ENCODE results near the gene VASN.
"Not testable (repeated sequence)": the region's sequence is repeated elsewhere in the genome, so short reads cannot be mapped to it uniquely, and the experiment has no call there.

VASN gene

GRCh38 chr16:4341250-4341649, 30.4 kb upstream of the VASN start:
- ChIA-PET POLR2A (ENCODE audit: low non-redundant PET) (interaction anchor here (0.6 kb wide), 1 partner anchor 380 kb away, joined by 4 read pairs; no protein-coding TSS in a partner anchor), CTCF (interaction anchor here (0.6 to 2.2 kb wide), 4 partner anchors 11 to 62 kb away, joined by 3 to 7 read pairs (median 4); no protein-coding TSS in a partner anchor)
- no peak for TF ChIP-seq CTCF (conservative IDR thresholded peaks at IDR 0.05; ENCODE audit: low read depth)
- peak overlapping the region; percentile 71 for H3K27ac ChIP-seq
- no peak for DNase-seq (ENCODE audit: low spot score)

GRCh38 chr16:4342866-4343744, 28.5 kb upstream of the VASN start:
- ChIA-PET CTCF (no interaction called here), POLR2A (ENCODE audit: low non-redundant PET) (no interaction called here)
- no peak for TF ChIP-seq CTCF (conservative IDR thresholded peaks at IDR 0.05; ENCODE audit: low read depth)
- no peak for DNase-seq (ENCODE audit: low spot score)
- peak overlapping the region; percentile 38 for H3K27ac ChIP-seq

GRCh38 chr16:4344300-4344982, 27.2 kb upstream of the VASN start:
- CTCF ChIA-PET; POLR2A ChIA-PET (ENCODE audit: low non-redundant PET); DNase-seq (ENCODE audit: low spot score): not testable (repeated sequence)
- peak overlapping the region; percentile 71 for H3K27ac ChIP-seq

- ChIA-PET POLR2A (ENCODE audit: low non-redundant PET) (no interaction called here), CTCF (interaction anchor here (0.5 kb wide), 1 partner anchor 211 kb away, joined by 4 read pairs; the partner anchor contains the start of gene C16orf96)
- H3K27ac ChIP-seq, result peak overlapping the region; percentile 71
- TF ChIP-seq CTCF (conservative IDR thresholded peaks at IDR 0.05; ENCODE audit: low read depth), result no peak
- no peak for DNase-seq (ENCODE audit: low spot score)
Observed at GRCh38 chr16:4344983-4345835, 26.4 kb upstream of the VASN start.

- H3K27ac ChIP-seq, result peak overlapping the region; percentile 71
- ChIA-PET CTCF (interaction anchor here (0.6 to 2.6 kb wide), 4 partner anchors 56 to 346 kb away, joined by 3 to 10 read pairs (median 3); no protein-coding TSS in a partner anchor), POLR2A (ENCODE audit: low non-redundant PET) (no interaction called here)
- TF ChIP-seq CTCF (conservative IDR thresholded peaks at IDR 0.05; ENCODE audit: low read depth), result no peak
- no peak for DNase-seq (ENCODE audit: low spot score)
Observed at GRCh38 chr16:4345836-4346781, 25.5 kb upstream of the VASN start.

GRCh38 chr16:4347010-4347409, 24.6 kb upstream of the VASN start:
- no peak for DNase-seq (ENCODE audit: low spot score)
- H3K27ac ChIP-seq, result peak overlapping the region; percentile 63
- TF ChIP-seq CTCF (conservative IDR thresholded peaks at IDR 0.05; ENCODE audit: low read depth), result no peak
- POLR2A ChIA-PET (ENCODE audit: low non-redundant PET), result no interaction called here
- CTCF ChIA-PET, result interaction anchor here (1.4 to 2.6 kb wide), 2 partner anchors 12 to 56 kb away, joined by 7 to 10 read pairs; no protein-coding TSS in a partner anchor

All from RWPE1 (cell line).